HG02571 (cell line): Measurements from ENCODE around the gene TPST2.

Experiments
- ATAC-seq: cut with Tn5 transposase; IDR thresholded peaks from one replicate; pipeline ENCODE4 v1.9.1; 2021; ENCODE audit warnings: mild to moderate bottlenecking, moderate library complexity; ENCODE audit not compliant: unreplicated experiment

TPST2 gene

GRCh38 chr22:26508148-26508547 lies 81.8 kb downstream of the TPST2 start:
- ATAC-seq: no peak

- no peak for ATAC-seq
Measured at GRCh38 chr22:26503758-26504157, 86.2 kb downstream of the TPST2 start.

GRCh38 chr22:26502688-26503561 lies 87.0 kb downstream of the TPST2 start:
- no peak for ATAC-seq

GRCh38 chr22:26501996-26502395 lies 87.9 kb downstream of the TPST2 start:
- no peak for ATAC-seq

GRCh38 chr22:26499188-26499703 lies 90.7 kb downstream of the TPST2 start:
- ATAC-seq: no peak

- ATAC-seq: no peak
Measured at GRCh38 chr22:26496456-26496855, 93.5 kb downstream of the TPST2 start.

- no peak for ATAC-seq
Measured at GRCh38 chr22:26494506-26494905, 95.4 kb downstream of the TPST2 start.

GRCh38 chr22:26492220-26492619 lies 97.7 kb downstream of the TPST2 start:
- no peak for ATAC-seq

GRCh38 chr22:26489447-26490036 lies 100.4 kb downstream of the TPST2 start:
- no peak for ATAC-seq

- no peak for ATAC-seq
Measured at GRCh38 chr22:26487996-26488395, 101.9 kb downstream of the TPST2 start.

GRCh38 chr22:26486394-26486793 lies 103.5 kb downstream of the TPST2 start:
- ATAC-seq: no peak

- ATAC-seq: no peak
Measured at GRCh38 chr22:26485806-26486390, 104.0 kb downstream of the TPST2 start.

- no peak for ATAC-seq
Measured at GRCh38 chr22:26485013-26485412, 104.9 kb downstream of the TPST2 start.

- no peak for ATAC-seq
Measured at GRCh38 chr22:26484360-26484706, 105.6 kb downstream of the TPST2 start.

- ATAC-seq: peak; percentile 68
Measured at GRCh38 chr22:26483439-26484359, 106.2 kb downstream of the TPST2 start, which contains the start of the genes HPS4 and SRRD. TSS of gene HPS4 (minus strand) at chr22:26483783. CDS start at chr22:26481762, 2,021 bp downstream. TSS of gene SRRD (plus strand) at chr22:26483877. CDS start at chr22:26483891, 14 bp downstream.

GRCh38 chr22:26483043-26483438 lies 106.9 kb downstream of the TPST2 start:
- no peak for ATAC-seq

- no peak for ATAC-seq
Measured at GRCh38 chr22:26482161-26482560, 107.8 kb downstream of the TPST2 start.

GRCh38 chr22:26481694-26482093 lies 108.2 kb downstream of the TPST2 start:
- no peak for ATAC-seq

GRCh38 chr22:26481112-26481693 lies 108.7 kb downstream of the TPST2 start:
- ATAC-seq: no peak

- no peak for ATAC-seq
Measured at GRCh38 chr22:26480611-26480932, 109.4 kb downstream of the TPST2 start.
